Measurements from ENCODE around the gene ATP1A3.

GRCh38 chr19:41921577-41922576 lies 72.2 kb downstream of the ATP1A3 start:
- TF ChIP-seq POLR2A (IDR thresholded peaks at IDR 0.05): no peak
- no peak for TF ChIP-seq CTCF (IDR thresholded peaks at IDR 0.05)
- no peak for TF ChIP-seq POLR2AphosphoS5 (IDR thresholded peaks at IDR 0.05)
